Activated CD8-positive, alpha-beta memory T cell treated with anti-CD3 and anti-CD28 coated beads, Interleukin-2, amount 50 U/mL, for 24 hours (primary cell): ENCODE data around the gene TSPEAR.
"Not testable (repeated sequence)": the region's sequence is repeated elsewhere in the genome, so short reads cannot be mapped to it uniquely, and the experiment has no call there.

Experiments used
- DNase-seq: peaks from one replicate; pipeline ENCODE4 v3.0.0-alpha.2; 2020; ENCODE audit errors: extremely low read depth

TSPEAR gene

GRCh38 chr21:44484498-44485253, 226.7 kb downstream of the TSPEAR start:
- no peak for DNase-seq

GRCh38 chr21:44483288-44484237, 227.8 kb downstream of the TSPEAR start:
- no peak for DNase-seq

DNA sequence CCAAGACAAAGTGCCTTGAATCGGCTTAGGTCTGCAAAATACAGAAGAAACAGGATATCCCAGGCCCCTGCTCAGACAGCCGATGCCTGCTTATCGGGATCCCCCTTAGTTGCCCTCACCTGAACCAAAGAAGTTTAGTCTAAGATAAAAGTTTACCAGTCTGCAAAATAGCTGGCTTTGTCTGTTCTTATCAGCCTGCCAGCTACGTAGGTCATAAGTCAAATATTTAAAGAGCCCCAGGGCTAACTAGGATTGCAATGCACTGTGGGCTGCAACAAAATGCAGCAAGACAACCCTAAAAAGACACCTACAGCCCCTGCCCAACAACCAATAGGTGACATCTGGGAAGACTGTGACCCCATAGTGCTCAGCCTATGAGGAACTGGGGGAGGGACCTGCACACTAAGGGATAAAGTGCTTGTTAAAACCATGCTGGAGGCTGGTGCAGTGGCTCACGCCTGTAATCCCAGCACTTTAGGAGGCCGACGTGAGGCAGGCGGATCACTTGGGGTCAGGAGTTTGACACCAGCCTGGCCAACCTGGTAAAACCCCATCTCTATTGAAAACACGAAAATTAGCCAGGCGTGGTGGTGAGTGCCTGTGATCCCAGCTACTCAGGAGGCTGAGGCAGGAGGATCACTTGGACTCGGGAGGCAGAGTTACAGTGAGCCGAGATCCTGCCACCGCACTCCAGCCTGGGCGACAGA, 228.6 kb downstream of the TSPEAR start:
- no peak for DNase-seq

DNA sequence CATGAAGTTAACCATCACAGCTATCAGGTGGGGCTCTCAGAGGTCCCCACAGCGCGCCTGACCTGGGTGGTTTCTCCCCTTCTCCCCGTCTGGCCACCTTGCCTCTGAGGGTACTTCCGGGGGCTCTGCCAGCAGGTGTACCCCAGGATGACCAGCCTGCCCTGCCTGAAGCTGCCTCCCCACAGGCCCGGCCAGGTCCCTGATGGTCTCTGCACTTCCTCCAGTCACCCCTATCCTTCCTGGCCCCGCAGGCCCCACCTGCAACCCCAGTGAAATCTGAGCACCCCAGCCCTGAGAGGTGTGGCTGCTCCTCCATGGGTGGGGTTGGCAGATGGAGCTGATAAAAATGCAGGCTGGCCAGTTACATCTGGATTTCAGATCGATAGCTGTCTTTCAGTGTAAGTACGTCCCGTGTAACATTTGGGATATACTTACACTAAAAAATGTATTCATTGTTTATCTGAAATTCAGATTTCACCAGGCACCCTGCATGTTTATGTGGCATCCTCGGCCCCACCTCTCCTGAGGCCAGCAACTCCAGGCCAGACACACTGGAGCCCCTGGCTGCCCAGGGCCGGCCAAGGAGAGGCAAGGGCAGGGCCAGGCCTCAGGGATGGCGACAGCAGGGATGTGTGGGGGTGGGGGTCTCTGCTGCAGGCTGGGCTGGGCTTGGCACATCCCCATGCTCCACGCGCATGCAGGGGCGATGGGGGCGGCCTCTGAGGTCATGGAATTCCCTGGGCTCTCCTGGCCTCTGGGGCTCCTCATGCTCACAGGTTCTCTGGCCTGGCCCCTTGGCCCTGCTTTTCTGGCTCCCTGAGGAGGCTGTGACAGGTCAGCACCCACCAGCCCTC, 230.9 kb downstream of the TSPEAR start:
- no peak for DNase-seq

GRCh38 chr21:44479556-44480199, 231.7 kb downstream of the TSPEAR start:
- DNase-seq = not testable (repeated sequence)

DNA sequence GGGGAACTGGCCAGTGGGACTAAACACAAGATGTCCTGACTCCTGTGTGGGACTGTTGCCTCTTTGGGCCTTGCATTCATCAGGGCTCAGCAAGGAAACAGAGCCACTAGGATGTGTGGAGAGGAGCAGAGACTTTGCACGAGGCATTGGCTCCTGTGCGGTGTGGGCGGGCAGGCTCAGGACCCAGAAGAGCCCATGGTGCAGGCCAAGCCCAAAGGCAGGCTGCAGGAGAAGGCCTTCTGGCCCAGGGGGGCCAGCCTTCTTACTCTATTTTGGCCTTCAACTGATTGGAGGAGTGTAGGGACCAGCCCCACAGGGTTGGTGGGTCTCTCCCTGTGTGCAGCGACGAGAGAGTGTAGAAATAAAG, 232.6 kb downstream of the TSPEAR start:
- no peak for DNase-seq

GRCh38 chr21:44478124-44478800, 233.1 kb downstream of the TSPEAR start:
- DNase-seq = no peak

DNA sequence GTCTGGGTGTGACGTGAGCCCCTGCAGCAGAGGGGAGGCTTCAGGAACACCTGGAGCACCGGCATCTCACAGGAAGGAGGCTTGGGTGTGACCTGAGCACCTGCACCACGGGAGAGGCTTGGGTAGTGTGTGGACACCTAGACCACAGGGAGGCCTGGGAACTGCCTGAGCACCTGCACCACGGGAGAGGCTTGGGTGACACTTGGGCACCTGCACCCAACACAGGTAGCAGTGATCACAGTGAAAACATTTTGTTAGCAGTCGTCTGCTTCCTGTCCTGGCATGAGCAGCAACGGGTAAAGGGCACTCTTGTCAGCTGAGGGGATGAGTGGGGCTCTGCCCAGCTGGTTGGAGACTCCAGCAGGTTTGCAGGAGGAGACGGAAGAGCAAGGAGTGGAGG, 233.7 kb downstream of the TSPEAR start:
- no peak for DNase-seq

DNA sequence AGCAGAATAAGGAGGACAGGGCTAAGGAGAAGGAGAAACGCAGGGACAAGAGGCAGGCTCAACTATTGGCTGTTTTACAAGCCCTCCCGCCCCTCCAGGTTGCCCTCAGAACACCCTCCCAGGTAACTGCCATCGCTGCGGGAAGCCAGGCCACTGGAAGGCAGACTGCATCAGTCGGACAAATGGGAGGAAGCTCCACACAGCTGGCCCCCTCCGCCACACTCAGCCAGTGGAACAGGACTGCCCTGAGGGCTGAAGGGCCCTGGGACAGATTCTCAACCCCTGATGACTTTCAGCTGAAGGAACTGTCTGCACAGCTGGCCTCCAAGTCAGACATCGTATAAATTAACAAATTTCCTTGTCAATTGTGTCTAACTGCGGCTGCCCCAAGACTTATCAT, 234.2 kb downstream of the TSPEAR start:
- DNase-seq = no peak

DNA sequence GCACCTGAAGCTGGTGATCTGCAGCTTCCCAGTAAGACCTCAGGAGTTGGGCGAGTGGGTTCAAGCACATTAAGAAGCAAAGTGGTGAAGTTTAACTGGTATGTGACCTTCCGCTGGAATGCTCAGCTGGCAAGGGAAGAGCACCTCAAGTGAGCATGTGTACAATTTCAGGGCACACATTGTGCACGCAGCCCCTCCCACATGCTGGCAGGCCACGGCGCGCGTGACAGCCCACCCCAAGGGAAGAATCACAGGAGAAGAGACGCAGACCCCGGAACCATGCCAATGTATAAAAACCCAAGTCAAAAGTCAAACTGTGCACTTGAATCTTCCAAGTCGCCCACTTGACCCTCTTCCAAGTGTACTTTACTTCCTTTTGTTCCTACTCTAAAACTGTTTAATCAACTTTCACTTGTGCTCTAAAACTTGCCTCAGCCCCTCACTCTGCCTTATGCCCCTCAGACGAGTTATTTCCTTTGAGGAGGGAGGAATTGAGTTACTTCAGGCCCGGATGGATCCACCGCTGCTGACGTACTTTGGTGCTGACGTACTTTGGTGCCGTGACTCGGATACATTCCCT, 236.0 kb downstream of the TSPEAR start:
- no peak for DNase-seq

- no peak for DNase-seq
Measured at GRCh38 chr21:44473915-44474555, 237.3 kb downstream of the TSPEAR start.

DNA sequence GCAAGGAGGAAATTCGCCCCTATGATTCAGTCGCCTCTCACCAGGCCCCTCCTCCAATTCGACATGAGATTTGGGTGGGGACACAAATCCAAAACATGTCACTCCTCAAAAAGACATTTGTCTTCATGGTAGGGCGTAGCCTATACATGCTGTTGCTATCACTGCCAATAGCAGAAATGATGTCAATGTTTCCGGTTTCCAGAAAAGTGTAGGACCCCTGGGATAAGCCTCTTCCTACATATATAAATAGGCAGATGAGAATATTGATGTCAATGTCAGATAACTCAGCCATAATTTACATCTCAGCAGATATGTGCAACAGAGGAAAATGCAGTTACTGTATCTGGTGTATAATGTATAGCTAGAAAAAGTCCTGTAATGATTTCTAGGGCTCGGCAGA, 239.4 kb downstream of the TSPEAR start:
- no peak for DNase-seq

GRCh38 chr21:44471341-44471740, 240.0 kb downstream of the TSPEAR start:
- DNase-seq = no peak

DNA sequence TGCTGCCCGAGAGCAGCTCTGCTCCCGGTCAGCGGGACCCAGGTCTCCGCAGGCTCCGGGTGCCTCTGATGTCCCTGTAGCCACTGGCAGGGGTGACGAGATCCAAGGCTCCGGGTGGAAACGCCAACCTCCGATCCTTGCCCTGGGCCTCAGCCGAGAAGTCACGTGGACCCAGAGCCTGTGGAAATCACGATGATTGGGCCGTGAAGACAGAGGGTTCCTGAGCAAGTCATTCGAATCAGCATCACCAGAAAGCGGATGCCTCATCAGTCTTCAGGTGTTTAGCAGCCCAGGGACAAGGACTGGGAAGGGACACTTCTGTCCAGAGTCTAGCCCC, 243.5 kb downstream of the TSPEAR start:
- no peak for DNase-seq

GRCh38 chr21:44466996-44467858, 244.1 kb downstream of the TSPEAR start:
- no peak for DNase-seq

DNA sequence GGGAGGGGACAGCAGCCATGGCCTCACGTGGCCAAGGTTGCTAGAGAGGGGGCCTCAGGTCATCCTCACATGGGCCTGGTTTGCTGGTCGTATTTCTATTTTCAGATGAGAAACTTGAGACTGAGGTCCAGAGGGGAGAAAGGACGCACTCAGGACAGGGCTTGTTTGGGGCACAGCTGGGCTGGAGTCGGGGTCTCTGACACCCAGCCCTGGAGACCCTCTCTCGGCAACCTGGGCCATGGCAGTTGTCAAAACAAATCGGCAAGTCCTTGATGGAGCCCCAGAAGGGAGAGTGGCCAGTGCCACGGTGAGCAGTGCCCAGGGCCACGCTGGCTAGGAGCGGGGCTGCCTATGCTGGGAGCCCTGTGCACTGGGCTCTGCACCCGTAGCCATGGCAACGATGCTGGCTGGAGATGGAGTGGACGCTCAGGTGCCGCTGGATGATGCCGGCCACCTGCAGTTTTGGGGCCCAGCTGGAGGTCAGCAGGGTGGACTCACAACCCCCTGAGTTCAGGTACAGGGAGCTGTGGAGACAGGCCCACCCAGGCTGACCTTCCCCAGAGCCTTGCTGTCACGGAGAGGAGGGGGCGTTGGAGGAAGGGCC, 244.9 kb downstream of the TSPEAR start:
- DNase-seq = no peak

GRCh38 chr21:44464351-44464750, 247.0 kb downstream of the TSPEAR start:
- no peak for DNase-seq

DNA sequence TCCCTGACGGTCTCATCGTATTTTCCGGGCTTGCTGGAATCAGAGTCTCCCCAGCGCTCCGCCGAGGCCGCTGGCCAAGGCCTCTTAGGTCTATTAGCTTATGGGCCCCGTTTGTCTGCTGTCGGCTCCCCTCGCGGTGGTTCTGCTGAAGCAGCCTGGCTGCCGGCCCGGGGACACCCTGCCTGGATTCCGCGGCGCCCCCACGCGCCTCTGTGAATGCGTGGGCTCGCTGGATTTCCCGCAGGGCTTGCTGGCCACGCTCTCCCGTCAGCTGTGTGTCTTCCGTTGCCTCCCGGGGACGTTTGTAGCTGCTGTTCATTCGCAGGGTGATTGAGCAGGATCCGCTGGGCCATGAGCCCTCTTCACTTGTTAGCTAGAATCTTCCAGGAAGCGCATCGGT, 247.6 kb downstream of the TSPEAR start:
- no peak for DNase-seq
